ENCODE data around the gene NR5A2.

- TF ChIP-seq CTCF (IDR thresholded peaks at IDR 0.05) (no peak), POLR2A (IDR thresholded peaks at IDR 0.05) (no peak)
Observed at GRCh38 chr1:200143347-200143746, 115.8 kb downstream of the NR5A2 start.
